Measurements from ENCODE around the gene SCMH1. TPM values are rescaled to one million over a fixed set of nuclear protein-coding genes. Genes with fewer than 3 reads are reported as not detected.

The SCMH1 gene
- total RNA-seq, 1 experiment from 2014 or later, result 28.8 TPM

- Histone ChIP-seq H3K27me3 (replicated peaks) (no peaks in the 10 kb centered on the region), H3K4me1 (replicated peaks) (peaks cover 35% of the 10 kb centered on the region), H3K36me3 (peaks cover 100% of the 10 kb centered on the region), H3K27ac (no peak overlapping the region), H3K4me3 (no peak overlapping the region), H3K9me3 (replicated peaks) (no peaks in the 10 kb centered on the region)
- DNase-seq (ENCODE audit: low read depth in 1 of 2, low spot score in 2 of 2), result no peak
Measured at GRCh38 chr1:40987439-40988276, 254.4 kb downstream of the SCMH1 start.

GRCh38 chr1:40986956-40987355 is 255.2 kb downstream of the SCMH1 start:
- no peak for DNase-seq (ENCODE audit: low read depth in 1 of 2, low spot score in 2 of 2)
- no peaks in the 10 kb centered on the region for H3K27me3 ChIP-seq (replicated peaks)
- no peak overlapping the region for H3K4me3 ChIP-seq
- peaks cover 37% of the 10 kb centered on the region for H3K4me1 ChIP-seq (replicated peaks)
- H3K9me3 ChIP-seq (replicated peaks), result no peaks in the 10 kb centered on the region
- no peak overlapping the region for H3K27ac ChIP-seq
- H3K36me3 ChIP-seq, result peaks cover 97% of the 10 kb centered on the region

DNA sequence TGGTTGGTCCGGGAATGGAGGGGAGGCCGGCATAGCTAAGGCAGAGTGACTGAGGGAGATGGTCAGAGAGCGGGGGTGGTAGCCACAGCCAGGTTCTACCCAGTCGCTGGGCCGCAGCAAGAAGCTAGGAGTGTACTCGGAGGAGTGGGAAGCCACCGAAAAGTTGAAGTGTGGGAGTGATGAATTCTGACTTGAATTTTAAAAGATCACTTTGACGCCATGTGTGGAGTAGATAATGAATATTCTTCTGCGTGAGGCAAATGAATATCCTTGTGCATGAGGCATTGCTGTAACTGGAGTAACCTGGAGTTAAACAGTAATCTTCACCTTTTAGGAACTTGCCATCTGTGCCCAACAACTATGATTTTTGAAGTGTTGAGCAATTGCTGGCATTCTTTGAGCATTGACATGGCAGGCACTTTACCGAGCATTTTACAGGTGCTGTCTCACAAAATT is 255.8 kb downstream of the SCMH1 start:
- H3K36me3 ChIP-seq, result peaks cover 94% of the 10 kb centered on the region
- DNase-seq (ENCODE audit: low read depth in 1 of 2, low spot score in 2 of 2), result no peak
- no peaks in the 10 kb centered on the region for H3K27me3 ChIP-seq (replicated peaks)
- no peak overlapping the region for H3K4me3 ChIP-seq
- peaks cover 41% of the 10 kb centered on the region for H3K4me1 ChIP-seq (replicated peaks)
- H3K27ac ChIP-seq, result no peak overlapping the region
- H3K9me3 ChIP-seq (replicated peaks), result no peaks in the 10 kb centered on the region

GRCh38 chr1:40985875-40986274 is 256.2 kb downstream of the SCMH1 start:
- DNase-seq (ENCODE audit: low read depth in 1 of 2, low spot score in 2 of 2), result no peak
- Histone ChIP-seq H3K27ac (no peak overlapping the region), H3K4me3 (no peak overlapping the region), H3K36me3 (peaks cover 94% of the 10 kb centered on the region), H3K9me3 (replicated peaks) (no peaks in the 10 kb centered on the region), H3K27me3 (replicated peaks) (no peaks in the 10 kb centered on the region), H3K4me1 (replicated peaks) (peaks cover 46% of the 10 kb centered on the region)

DNA sequence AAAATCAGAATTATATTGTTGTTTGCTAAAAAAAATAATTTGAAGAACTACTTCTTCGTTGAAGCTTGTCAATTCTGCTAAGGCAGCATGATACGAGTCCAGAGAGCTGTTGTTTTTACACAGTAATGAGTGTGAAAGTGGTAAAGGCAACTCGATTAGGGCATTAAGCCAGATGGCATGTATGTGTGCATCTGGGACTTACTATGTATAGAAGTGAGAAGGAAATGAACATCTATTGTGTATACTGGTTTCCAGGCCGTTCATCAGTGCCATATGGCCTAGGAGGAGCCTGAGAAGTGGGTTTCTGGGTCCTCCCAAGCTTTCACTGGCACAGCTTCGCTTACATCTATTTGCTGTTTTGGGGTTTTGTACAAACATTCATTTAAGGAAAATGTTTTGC is 256.9 kb downstream of the SCMH1 start:
- Histone ChIP-seq H3K36me3 (peaks cover 94% of the 10 kb centered on the region), H3K9me3 (replicated peaks) (no peaks in the 10 kb centered on the region), H3K4me3 (no peak overlapping the region), H3K27ac (no peak overlapping the region; the same call in 1 of the 2 replicates), H3K4me1 (replicated peaks) (peaks cover 51% of the 10 kb centered on the region), H3K27me3 (replicated peaks) (no peaks in the 10 kb centered on the region)
- DNase-seq (ENCODE audit: low read depth in 1 of 2, low spot score in 2 of 2), result no peak

DNA sequence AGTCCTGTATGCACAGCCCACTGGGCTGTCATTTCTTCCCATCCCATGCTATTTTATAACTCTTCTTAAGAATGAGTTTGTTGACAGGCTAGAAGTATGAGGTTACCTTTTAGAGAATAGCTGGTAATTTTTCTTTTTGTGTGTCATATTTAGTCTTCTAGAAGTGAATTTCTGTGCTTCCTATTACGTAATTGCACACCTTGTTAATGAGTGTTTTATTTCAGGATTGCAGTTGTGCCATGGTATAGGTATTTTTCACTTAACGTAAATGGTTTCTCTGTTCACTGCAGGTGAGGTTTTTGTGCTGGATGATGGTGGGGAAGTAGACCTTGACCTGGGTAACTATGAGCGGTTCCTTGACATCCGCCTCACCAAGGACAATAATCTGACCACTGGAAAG is 257.6 kb downstream of the SCMH1 start:
- Histone ChIP-seq H3K4me1 (replicated peaks) (peaks cover 51% of the 10 kb centered on the region), H3K27me3 (replicated peaks) (no peaks in the 10 kb centered on the region), H3K36me3 (peaks cover 91% of the 10 kb centered on the region), H3K27ac (peak overlapping the region; percentile 32), H3K4me3 (no peak overlapping the region), H3K9me3 (replicated peaks) (no peaks in the 10 kb centered on the region)
- DNase-seq (ENCODE audit: low read depth in 1 of 2, low spot score in 2 of 2), result no peak

DNA sequence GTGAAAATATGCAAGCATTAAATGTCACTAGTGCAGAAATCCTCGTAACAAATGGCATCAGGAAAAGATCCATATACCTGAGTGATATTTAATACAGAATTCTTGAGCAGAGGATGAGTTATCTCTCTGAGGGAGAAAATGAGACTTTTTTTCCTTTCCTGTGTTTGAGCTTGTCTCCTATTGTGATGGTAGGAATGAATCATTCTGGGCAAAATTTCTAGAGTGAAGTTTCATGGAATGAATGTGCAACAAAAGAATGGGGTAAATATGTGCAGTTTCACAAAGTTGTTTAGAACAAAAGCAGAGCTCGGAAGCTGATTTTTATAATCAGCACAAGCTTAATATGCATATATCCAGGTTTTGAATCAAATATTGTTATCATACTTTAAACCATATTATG is 258.0 kb downstream of the SCMH1 start:
- H3K27me3 ChIP-seq (replicated peaks), result no peaks in the 10 kb centered on the region
- DNase-seq (ENCODE audit: low read depth in 1 of 2, low spot score in 2 of 2), result peak in 1 of 2 experiments; percentile 43
- peaks cover 54% of the 10 kb centered on the region for H3K4me1 ChIP-seq (replicated peaks)
- H3K27ac ChIP-seq, result peak overlapping the region; percentile 32
- peaks cover 88% of the 10 kb centered on the region for H3K36me3 ChIP-seq
- H3K9me3 ChIP-seq (replicated peaks), result 0 out of 2 replicates have a peak, but pooled peaks cover 1% of the 10 kb centered on the region
- H3K4me3 ChIP-seq, result no peak overlapping the region

DNA sequence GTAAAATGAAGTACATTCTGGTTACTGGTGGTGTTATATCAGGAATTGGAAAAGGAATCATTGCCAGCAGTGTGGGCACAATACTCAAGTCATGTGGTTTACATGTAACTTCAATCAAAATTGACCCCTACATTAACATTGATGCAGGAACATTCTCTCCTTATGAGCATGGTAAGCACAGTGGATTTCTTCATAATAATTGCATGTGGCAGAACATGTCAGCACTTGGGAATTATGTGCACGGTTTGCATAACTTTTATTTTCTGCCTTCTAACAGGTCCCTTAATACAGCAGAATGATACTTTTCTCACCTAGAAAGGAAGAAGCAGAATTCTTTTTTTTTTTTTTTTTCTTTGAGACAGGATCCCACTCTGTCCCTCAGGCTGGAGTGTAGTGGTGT is 258.8 kb downstream of the SCMH1 start:
- no peak overlapping the region for H3K4me3 ChIP-seq
- peaks cover 60% of the 10 kb centered on the region for H3K4me1 ChIP-seq (replicated peaks)
- H3K27ac ChIP-seq, result no peak overlapping the region
- no peaks in the 10 kb centered on the region for H3K27me3 ChIP-seq (replicated peaks)
- DNase-seq (ENCODE audit: low read depth in 1 of 2, low spot score in 2 of 2), result no peak
- peaks cover 84% of the 10 kb centered on the region for H3K36me3 ChIP-seq
- H3K9me3 ChIP-seq (replicated peaks), result 0 out of 2 replicates have a peak, but pooled peaks cover 3% of the 10 kb centered on the region

GRCh38 chr1:40982721-40983120 is 259.4 kb downstream of the SCMH1 start:
- Histone ChIP-seq H3K4me1 (replicated peaks) (peaks cover 64% of the 10 kb centered on the region), H3K27me3 (replicated peaks) (no peaks in the 10 kb centered on the region), H3K27ac (no peak overlapping the region), H3K36me3 (peaks cover 78% of the 10 kb centered on the region), H3K4me3 (no peak overlapping the region), H3K9me3 (replicated peaks) (0 out of 2 replicates have a peak, but pooled peaks cover 3% of the 10 kb centered on the region)
- no peak for DNase-seq (ENCODE audit: low read depth in 1 of 2, low spot score in 2 of 2)

DNA sequence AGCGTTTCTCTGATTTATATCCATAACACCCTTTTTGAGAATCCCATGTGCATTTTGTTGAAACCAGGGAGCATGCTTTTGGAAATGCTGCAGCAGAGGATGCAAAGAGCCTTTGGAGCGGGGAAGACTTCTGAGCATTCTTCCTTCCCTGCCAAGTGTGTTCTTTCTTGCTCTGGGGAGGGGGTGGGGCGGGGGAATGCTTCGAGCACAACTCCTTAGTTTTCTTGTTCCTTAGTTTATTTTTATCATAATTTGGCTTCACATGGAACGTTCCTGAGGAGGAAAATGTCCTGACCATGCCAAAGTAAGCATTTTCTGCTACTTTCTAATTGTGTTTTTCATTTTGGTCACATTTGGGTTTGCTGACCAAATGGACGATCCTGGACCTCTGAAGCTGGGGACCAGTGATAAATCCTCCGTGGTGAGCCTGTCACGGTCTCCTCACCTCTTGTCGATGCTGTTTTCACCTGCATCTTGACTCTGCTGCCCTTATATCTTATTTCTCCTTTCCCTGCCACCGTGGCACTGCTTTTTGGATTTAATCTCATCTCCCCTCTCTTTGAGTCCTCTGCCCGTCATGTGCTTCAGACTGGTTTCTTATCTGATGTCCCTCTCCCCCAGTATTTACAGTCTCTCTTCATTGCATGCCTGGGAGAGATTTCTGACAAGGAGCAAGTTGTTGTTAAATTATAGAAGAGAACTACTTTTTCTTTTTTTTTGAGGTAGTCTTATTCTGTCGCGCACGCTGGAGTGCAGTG is 260.2 kb downstream of the SCMH1 start:
- H3K4me1 ChIP-seq (replicated peaks), result peaks cover 73% of the 10 kb centered on the region
- H3K27ac ChIP-seq, result no peak overlapping the region
- peaks cover 70% of the 10 kb centered on the region for H3K36me3 ChIP-seq
- no peak for DNase-seq (ENCODE audit: low read depth in 1 of 2, low spot score in 2 of 2)
- H3K9me3 ChIP-seq (replicated peaks), result 0 out of 2 replicates have a peak, but pooled peaks cover 3% of the 10 kb centered on the region
- H3K4me3 ChIP-seq, result no peak overlapping the region; the same call in 1 of the 2 replicates
- H3K27me3 ChIP-seq (replicated peaks), result no peaks in the 10 kb centered on the region

- Histone ChIP-seq H3K27me3 (replicated peaks) (no peaks in the 10 kb centered on the region), H3K4me1 (replicated peaks) (peaks cover 77% of the 10 kb centered on the region)
Measured at GRCh38 chr1:40980453-40981121, 261.5 kb downstream of the SCMH1 start.

DNA sequence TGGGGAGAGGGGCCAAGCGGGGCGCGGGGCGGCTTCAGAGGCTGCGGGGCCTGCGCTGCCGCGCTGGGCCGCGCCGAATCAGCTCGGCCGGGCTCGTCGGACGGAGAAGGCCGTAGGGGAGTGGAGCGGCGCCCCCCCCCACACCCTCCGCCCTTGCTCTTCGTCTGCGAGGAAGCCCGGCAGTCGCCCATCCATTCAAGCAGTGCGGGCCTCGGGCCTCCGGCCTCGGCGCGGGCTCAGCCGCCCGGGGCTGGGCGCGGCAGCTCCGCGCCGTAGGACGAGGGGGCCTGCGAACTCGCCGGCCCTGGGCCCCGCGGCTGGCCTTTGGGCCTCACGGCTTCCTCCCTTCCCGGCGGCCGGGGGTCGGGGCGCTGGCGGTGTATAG is 262.0 kb downstream of the SCMH1 start:
- H3K4me1 ChIP-seq (replicated peaks), result peaks cover 72% of the 10 kb centered on the region
- peak overlapping the region; percentile 79 for H3K4me3 ChIP-seq
- H3K27me3 ChIP-seq (replicated peaks), result no peaks in the 10 kb centered on the region
- DNase-seq (ENCODE audit: low read depth in 1 of 2, low spot score in 2 of 2), result no peak
- H3K36me3 ChIP-seq, result peaks cover 51% of the 10 kb centered on the region
- H3K9me3 ChIP-seq (replicated peaks), result 0 out of 2 replicates have a peak, but pooled peaks cover 3% of the 10 kb centered on the region
- H3K27ac ChIP-seq, result peak overlapping the region; percentile 89

More at GRCh38 chr1:40980453-40981121, 261.5 kb downstream of the SCMH1 start:
- H3K36me3 ChIP-seq, result peaks cover 57% of the 10 kb centered on the region
- DNase-seq (ENCODE audit: low read depth in 1 of 2, low spot score in 2 of 2), result peak in 1 of 2 experiments; percentile 49
- H3K27ac ChIP-seq, result peak overlapping the region; percentile 89
- H3K9me3 ChIP-seq (replicated peaks), result 0 out of 2 replicates have a peak, but pooled peaks cover 3% of the 10 kb centered on the region
- H3K4me3 ChIP-seq, result peak overlapping the region; percentile 79

DNA sequence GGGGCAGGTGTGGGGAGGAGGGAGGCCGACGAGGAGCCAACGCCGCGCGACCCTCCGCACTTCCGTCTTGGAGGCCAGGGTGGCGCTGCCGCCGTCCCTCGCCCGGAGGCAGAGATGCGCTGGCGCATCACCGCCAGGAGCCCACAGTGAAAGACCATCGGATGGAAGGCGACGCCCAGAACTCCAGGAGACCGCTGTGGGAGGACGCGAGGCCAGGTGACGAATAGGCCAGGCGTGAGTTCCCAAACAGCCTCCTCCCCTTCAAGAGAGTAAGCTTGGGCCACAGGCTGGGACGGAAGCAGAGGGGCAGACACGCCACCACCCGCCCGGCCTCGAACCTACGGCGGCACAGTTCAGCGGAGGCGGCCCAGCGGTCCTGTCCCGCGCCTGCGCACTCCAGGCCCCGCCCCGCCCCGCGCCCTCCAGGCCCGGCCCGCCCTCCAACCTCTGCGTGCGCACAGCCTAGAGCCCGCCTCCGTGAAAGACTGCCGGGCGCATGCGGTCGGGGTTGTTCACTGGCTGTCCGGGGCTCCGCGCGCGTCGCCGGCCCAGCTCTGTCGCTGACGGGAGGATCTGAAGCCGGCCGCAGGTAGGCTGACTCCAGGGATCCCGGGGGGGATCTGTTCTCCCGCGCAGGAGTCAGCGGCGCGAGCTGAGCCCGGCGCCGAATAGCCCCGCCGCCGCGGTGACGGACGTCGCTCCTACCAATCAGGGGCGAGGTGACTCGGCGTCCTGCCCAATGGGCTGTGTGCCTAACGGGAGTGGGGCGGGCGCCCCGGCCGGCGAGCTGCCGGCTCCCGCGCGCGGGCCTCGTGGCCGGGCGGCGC is 262.7 kb downstream of the SCMH1 start, which contains the start of gene CTPS1:
Gene CTPS1, plus strand, starts transcription at position 456 of the 827 bp plus-strand sequence. CDS start 3,595 bp downstream, outside the sequence.
- peak within 1 kb of the TSS; percentile 79 for H3K4me3 ChIP-seq
- H3K4me1 ChIP-seq (replicated peaks), result peaks cover 66% of the 10 kb centered on the region
- H3K27me3 ChIP-seq (replicated peaks), result no peaks in the 10 kb centered on the region
- H3K27ac ChIP-seq, result peak within 1 kb of the TSS; percentile 89
- H3K9me3 ChIP-seq (replicated peaks), result 0 out of 2 replicates have a peak, but pooled peaks cover 3% of the 10 kb centered on the region
- H3K36me3 ChIP-seq, result peaks cover 45% of the 10 kb centered on the region
- DNase-seq (ENCODE audit: low read depth in 1 of 2, low spot score in 2 of 2), result peak; percentile 95 to 97
